Loucy (cell line): ENCODE results near the gene CPAMD8.
"Not testable (repeated sequence)": the region's sequence is repeated elsewhere in the genome, so short reads cannot be mapped to it uniquely, and the experiment has no call there.

Experiments used
- EZH2phosphoT487 ChIP-seq: fragments of 200-600 bp; IDR thresholded peaks from 2 replicates; pipeline ENCODE4 v1.6.1; 2018; ENCODE audit warnings: antibody characterized with exemption, mild to moderate bottlenecking, moderate library complexity, borderline replicate concordance
- TF ChIP-seq, protein P1 (sequence below): fragments of 200-600 bp; sonication (generic); conservative IDR thresholded peaks from 2 replicates; pipeline ENCODE4 v1.5.1; 2014; ENCODE audit warnings: mild to moderate bottlenecking, antibody characterized with exemption, low read length

DNA sequence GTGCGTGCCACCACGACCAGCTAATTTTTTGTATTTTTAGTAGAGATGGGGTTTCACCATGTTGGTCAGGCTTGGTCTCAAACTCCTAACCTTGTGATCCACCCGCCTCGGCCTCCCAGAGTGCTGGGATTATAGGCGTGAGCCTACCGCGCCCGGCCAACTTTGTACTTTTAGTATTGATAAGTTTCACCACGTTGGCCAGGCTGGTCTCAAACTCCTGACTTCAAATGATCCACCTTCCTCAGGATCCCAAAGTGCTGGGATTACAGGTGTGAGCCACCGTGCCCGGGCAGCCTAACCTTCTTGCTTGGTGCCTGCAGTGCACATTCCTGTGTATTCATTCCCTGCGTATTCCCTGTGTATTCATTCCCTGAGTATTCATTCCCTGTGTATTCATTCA, 88.8 kb downstream of the CPAMD8 start:
- TF ChIP-seq, protein P1, sequence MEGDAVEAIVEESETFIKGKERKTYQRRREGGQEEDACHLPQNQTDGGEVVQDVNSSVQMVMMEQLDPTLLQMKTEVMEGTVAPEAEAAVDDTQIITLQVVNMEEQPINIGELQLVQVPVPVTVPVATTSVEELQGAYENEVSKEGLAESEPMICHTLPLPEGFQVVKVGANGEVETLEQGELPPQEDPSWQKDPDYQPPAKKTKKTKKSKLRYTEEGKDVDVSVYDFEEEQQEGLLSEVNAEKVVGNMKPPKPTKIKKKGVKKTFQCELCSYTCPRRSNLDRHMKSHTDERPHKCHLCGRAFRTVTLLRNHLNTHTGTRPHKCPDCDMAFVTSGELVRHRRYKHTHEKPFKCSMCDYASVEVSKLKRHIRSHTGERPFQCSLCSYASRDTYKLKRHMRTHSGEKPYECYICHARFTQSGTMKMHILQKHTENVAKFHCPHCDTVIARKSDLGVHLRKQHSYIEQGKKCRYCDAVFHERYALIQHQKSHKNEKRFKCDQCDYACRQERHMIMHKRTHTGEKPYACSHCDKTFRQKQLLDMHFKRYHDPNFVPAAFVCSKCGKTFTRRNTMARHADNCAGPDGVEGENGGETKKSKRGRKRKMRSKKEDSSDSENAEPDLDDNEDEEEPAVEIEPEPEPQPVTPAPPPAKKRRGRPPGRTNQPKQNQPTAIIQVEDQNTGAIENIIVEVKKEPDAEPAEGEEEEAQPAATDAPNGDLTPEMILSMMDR: not testable (repeated sequence)
- TF ChIP-seq EZH2phosphoT487: not testable (repeated sequence)
